Neural progenitor cell (in vitro differentiated cells): ENCODE results near the gene RARS1.

Experiments used
- CTCF ChIP-seq: fragments of 200-600 bp; sonication (generic); IDR thresholded peaks from 2 replicates; pipeline ENCODE4 v1.5.1; 2017; ENCODE audit warnings: antibody characterized with exemption, mild to moderate bottlenecking
- EZH2 ChIP-seq: fragments of 200-600 bp; sonication (generic); IDR thresholded peaks from 2 replicates; pipeline ENCODE4 v1.6.1; 2017; ENCODE audit warnings: antibody characterized with exemption, mild to moderate bottlenecking, moderate library complexity
- EZH2phosphoT487 ChIP-seq: fragments of 200-600 bp; sonication (generic); IDR thresholded peaks from 2 replicates; pipeline ENCODE4 v1.6.1; 2017; ENCODE audit warnings: antibody characterized with exemption

DNA sequence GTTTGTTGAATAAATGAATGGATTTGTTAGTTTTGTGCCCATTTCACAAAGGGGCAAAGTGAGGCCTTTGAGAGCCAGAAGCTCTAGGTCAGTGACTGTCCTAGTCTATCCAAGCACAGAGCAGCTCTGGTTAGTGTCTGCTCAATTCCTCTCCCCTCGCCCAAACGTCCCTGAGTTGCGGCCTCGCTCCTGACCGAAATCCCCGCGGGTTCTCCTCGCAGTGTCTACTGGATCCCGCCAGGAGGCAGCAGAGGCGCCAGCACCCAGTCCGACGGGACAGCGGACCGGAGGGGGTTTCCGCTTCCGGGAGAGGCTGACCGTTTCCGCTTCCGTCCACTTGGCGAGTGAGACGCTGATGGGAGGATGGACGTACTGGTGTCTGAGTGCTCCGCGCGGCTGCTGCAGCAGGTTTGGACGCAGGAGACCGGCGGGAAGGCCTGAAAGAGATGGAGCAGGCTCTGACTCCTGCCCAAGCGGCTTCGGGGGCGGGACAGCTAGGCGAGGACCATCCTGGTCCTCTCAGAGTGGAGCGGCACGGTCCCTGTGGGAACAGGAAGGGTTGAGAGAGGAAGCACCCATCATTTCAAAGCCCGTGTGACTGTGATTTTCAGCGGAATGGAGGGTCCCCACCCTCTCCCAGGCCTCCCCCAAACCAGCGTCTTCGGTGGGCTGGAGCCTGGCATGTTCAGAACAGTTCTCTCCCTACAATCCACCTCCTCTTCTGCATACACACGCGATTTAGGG is at the start of gene RARS1:
- TF ChIP-seq CTCF = peak; percentile 87
- no peak for TF ChIP-seq EZH2phosphoT487
- peak; percentile 64 for TF ChIP-seq EZH2
